ENCODE results near the gene RAB11A.

The RAB11A gene

GRCh38 chr15:65881766-65882434 is 12.6 kb downstream of the RAB11A start:
- TF ChIP-seq, protein P1, sequence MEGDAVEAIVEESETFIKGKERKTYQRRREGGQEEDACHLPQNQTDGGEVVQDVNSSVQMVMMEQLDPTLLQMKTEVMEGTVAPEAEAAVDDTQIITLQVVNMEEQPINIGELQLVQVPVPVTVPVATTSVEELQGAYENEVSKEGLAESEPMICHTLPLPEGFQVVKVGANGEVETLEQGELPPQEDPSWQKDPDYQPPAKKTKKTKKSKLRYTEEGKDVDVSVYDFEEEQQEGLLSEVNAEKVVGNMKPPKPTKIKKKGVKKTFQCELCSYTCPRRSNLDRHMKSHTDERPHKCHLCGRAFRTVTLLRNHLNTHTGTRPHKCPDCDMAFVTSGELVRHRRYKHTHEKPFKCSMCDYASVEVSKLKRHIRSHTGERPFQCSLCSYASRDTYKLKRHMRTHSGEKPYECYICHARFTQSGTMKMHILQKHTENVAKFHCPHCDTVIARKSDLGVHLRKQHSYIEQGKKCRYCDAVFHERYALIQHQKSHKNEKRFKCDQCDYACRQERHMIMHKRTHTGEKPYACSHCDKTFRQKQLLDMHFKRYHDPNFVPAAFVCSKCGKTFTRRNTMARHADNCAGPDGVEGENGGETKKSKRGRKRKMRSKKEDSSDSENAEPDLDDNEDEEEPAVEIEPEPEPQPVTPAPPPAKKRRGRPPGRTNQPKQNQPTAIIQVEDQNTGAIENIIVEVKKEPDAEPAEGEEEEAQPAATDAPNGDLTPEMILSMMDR (IDR thresholded peaks at IDR 0.05; ENCODE audit: low read depth, low read length): no peak
- no peak for DNase-seq (ENCODE audit: extremely low read depth, low read depth)

- DNase-seq (ENCODE audit: extremely low read depth, low read depth): no peak
- TF ChIP-seq, protein P1 (IDR thresholded peaks at IDR 0.05; ENCODE audit: low read depth, low read length): no peak
These were observed 14.3 kb downstream of the RAB11A start for GRCh38 chr15:65883571-65883970.

DNA sequence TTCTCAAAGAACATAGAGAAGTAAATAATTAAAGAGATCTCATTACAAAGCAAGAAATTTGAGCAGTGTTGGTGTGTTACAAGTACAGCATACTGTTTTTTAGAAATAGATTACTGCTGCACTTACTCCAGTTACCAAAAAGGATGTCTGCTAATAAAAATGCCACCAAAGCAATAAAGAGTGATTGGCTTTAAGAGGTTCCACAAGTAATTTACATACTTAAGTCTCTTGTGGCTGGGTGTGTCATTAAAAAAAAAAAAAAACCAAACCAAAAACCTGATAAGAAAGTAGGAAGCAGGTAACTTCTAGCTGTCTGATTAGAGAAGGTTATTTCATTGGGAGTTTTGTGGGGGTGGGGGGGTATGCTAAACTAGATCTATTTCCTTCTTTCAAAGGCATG is 15.2 kb downstream of the RAB11A start:
- DNase-seq (ENCODE audit: extremely low read depth, low read depth): no peak
- TF ChIP-seq, protein P1 (IDR thresholded peaks at IDR 0.05; ENCODE audit: low read depth, low read length): no peak

- no peak for DNase-seq (ENCODE audit: extremely low read depth, low read depth)
- TF ChIP-seq, protein P1 (IDR thresholded peaks at IDR 0.05; ENCODE audit: low read depth, low read length): no peak
These were observed 16.5 kb downstream of the RAB11A start for GRCh38 chr15:65885668-65886218.

- DNase-seq (ENCODE audit: extremely low read depth, low read depth): no peak
- TF ChIP-seq, protein P1 (IDR thresholded peaks at IDR 0.05; ENCODE audit: low read depth, low read length): no peak
These were observed 18.3 kb downstream of the RAB11A start for GRCh38 chr15:65887565-65887964.

DNA sequence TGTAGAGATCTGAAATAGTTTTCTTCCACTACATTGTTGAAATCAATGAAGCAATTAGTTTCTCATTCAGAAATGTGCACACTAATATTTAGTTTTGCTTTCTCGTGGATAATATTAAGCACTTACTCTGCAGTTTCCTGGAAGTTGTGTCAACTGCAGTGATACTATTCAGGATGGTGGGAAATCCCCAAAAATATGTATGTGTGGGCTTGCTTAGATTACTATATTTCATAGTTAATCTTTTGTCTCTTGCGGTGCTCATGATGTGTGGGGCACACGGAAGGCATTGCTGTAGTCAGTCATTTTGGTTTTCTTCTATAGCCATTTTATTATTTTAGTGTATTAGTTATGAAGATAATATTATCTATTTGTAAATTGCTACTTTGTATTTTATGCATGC is 19.7 kb downstream of the RAB11A start:
- TF ChIP-seq, protein P1 (IDR thresholded peaks at IDR 0.05; ENCODE audit: low read depth, low read length): no peak
- no peak for DNase-seq (ENCODE audit: extremely low read depth, low read depth)

DNA sequence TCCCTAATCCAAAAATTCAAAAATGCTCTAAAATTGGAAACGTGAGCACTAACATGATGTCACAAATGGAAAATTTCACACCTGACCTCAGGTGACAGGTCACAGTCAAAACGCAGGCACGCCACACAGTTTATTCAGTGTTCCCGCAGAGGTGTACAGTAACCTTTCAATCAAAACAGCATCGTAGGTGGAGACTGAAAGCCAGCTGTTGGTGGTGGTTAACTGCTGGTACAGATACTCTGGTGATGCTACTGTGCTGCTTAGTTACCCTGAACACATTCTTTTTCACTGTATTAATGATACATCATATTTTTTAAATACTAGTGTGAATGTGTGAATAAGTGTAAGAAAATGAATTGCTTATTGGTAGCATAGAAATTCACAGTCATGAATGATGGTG is 23.8 kb downstream of the RAB11A start:
- TF ChIP-seq, protein P1 (IDR thresholded peaks at IDR 0.05; ENCODE audit: low read depth, low read length): no peak
- DNase-seq (ENCODE audit: extremely low read depth, low read depth): no peak
